SK-N-SH (cell line): ENCODE measurements around the gene PPM1E. TPM values are rescaled to one million over a fixed set of nuclear protein-coding genes. Genes with fewer than 3 reads are reported as not detected.

Experiments
- CTCF ChIA-PET: fragments of 300-600, 350-600 bp; formaldehyde crosslinking; extraction: SDS; loops from one replicate; lab custom pipeline; 2021; lab: Yijun Ruan, JAX
- POLR2A ChIA-PET: fragments of 350-600 bp; sonication (Branson Sonifier 250); formaldehyde crosslinking; extraction: SDS; loops from one replicate; lab custom pipeline; 2020; ENCODE audit warnings: antibody characterized with exemption, inconsistent platforms; lab: Yijun Ruan, JAX
- DNase-seq: peaks from one replicate; pipeline ENCODE4 v3.0.0; 2012
- H2AFZ ChIP-seq: fragments of 200-600 bp; sonication (generic); 2 replicates; pipeline ENCODE4 v1.8.1; 2016; ENCODE audit warnings: antibody characterized with exemption, mild to moderate bottlenecking, low read depth
- H3F3A ChIP-seq: fragments of 200-600 bp; sonication (generic); replicated peaks from 2 replicates; pipeline ENCODE3; 2016; ENCODE audit warnings: antibody characterized with exemption, mild to moderate bottlenecking; ENCODE audit not compliant: insufficient read depth
- H3K27ac ChIP-seq, 2 experiments: fragments of 200-500 bp in 1 of 2; fragments of 200-600 bp in 1 of 2; sonication (Bioruptor generic) in 1 of 2; sonication (generic), shearing (Covaris generic) in 1 of 2; 2 replicates each; pipeline versions ENCODE4 v1.5.1 to v1.6.1; 2014 to 2016; ENCODE audit warnings: low read depth in 2 of 2, inconsistent platforms in 1 of 2, low read length in 1 of 2, mild to moderate bottlenecking in 1 of 2, mixed read lengths in 1 of 2
- H3K27me3 ChIP-seq: fragments of 200-600 bp; sonication (generic), shearing (Covaris generic); 2 replicates; pipeline ENCODE4 v1.6.1; 2016; ENCODE audit warnings: mixed run types; ENCODE audit not compliant: insufficient read depth
- H3K36me3 ChIP-seq, 2 experiments: fragments of 200-500 bp in 1 of 2; fragments of 200-600 bp in 1 of 2; sonication (Bioruptor generic) in 1 of 2; sonication (generic) in 1 of 2; replicated peaks in 1 of 2; 2 replicates each; pipeline versions ENCODE3 to v1.5.1; 2014 to 2016; ENCODE audit warnings: low read length in 1 of 2, mild to moderate bottlenecking in 1 of 2; ENCODE audit not compliant: insufficient read depth in 2 of 2, control insufficient read depth in 1 of 2
- H3K4me1 ChIP-seq, 2 experiments: fragments of 200-500 bp in 1 of 2; fragments of 200-600 bp in 1 of 2; sonication (Bioruptor generic) in 1 of 2; sonication (generic), shearing (Covaris generic) in 1 of 2; 2 replicates each; pipeline versions ENCODE4 v1.5.1 to v1.6.1; 2014 to 2016; ENCODE audit warnings: low read depth in 1 of 2, low read length in 1 of 2, mixed run types in 1 of 2; ENCODE audit not compliant: insufficient read depth in 2 of 2, control insufficient read depth in 1 of 2
- H3K4me2 ChIP-seq: fragments of 200-600 bp; sonication (generic), shearing (Covaris generic); 2 replicates; pipeline ENCODE4 v1.6.1; 2017; ENCODE audit warnings: mixed run types
- H3K4me3 ChIP-seq, 2 experiments: fragments of 200-500 bp in 1 of 2; fragments of 200-600 bp in 1 of 2; sonication (Bioruptor generic) in 1 of 2; sonication (generic), shearing (Covaris generic) in 1 of 2; 2 replicates each; pipeline versions ENCODE4 v1.5.1 to v1.8.1; 2014 to 2016; ENCODE audit warnings: low read depth in 2 of 2, inconsistent platforms in 1 of 2, low read length in 1 of 2, mild to moderate bottlenecking in 1 of 2, mixed read lengths in 1 of 2, moderate library complexity in 1 of 2
- H3K79me2 ChIP-seq: fragments of 200-600 bp; sonication (generic); 2 replicates; pipeline ENCODE4 v1.8.1; 2017; ENCODE audit warnings: mild to moderate bottlenecking; ENCODE audit not compliant: insufficient read depth
- H3K9ac ChIP-seq: fragments of 200-600 bp; sonication (generic); 2 replicates; pipeline ENCODE4 v1.6.1; 2017; ENCODE audit warnings: mixed run types
- H3K9me2 ChIP-seq: fragments of 200-600 bp; sonication (generic); 2 replicates; pipeline ENCODE4 v1.6.1; 2017; ENCODE audit warnings: mixed run types
- H3K9me3 ChIP-seq: fragments of 200-600 bp; sonication (generic); 2 replicates; pipeline ENCODE4 v1.6.1; 2017; ENCODE audit warnings: mixed run types, mild to moderate bottlenecking, moderate library complexity
- H4K20me1 ChIP-seq: fragments of 200-600 bp; sonication (generic); 2 replicates; pipeline ENCODE4 v1.6.1; 2017; ENCODE audit warnings: mild to moderate bottlenecking, mixed run types; ENCODE audit not compliant: insufficient read depth
- CHD2 ChIP-seq: fragments of 150-350 bp; IDR thresholded peaks from 2 replicates; pipeline ENCODE4 v1.6.1; 2018; ENCODE audit warnings: low read length; ENCODE audit not compliant: partially characterized antibody
- FOSL2 ChIP-seq: IDR thresholded peaks from 2 replicates; pipeline ENCODE4 v1.4.0; 2012; ENCODE audit warnings: low read depth, mild to moderate bottlenecking, moderate library complexity, borderline replicate concordance
- GABPA ChIP-seq: IDR thresholded peaks from 2 replicates; pipeline ENCODE4 v1.4.0; 2012; ENCODE audit warnings: low read depth, mild to moderate bottlenecking
- GATA2 ChIP-seq: sonication (generic); formaldehyde crosslinking; IDR thresholded peaks from 2 replicates; pipeline ENCODE4 v1.5.0; 2020; ENCODE audit warnings: mild to moderate bottlenecking, missing genetic modification reagents
- JUND ChIP-seq: IDR thresholded peaks from 2 replicates; pipeline ENCODE4 v1.4.0; 2012
- MEF2A ChIP-seq: IDR thresholded peaks from 2 replicates; pipeline ENCODE4 v1.4.0; 2012; ENCODE audit warnings: low read depth, borderline replicate concordance
- MXI1 ChIP-seq: IDR thresholded peaks from 2 replicates; pipeline ENCODE4 v1.6.1; 2012; ENCODE audit warnings: mild to moderate bottlenecking, low read depth, low read length, improper control_type of control experiment
- POLR2AphosphoS5 ChIP-seq: IDR thresholded peaks from 2 replicates; pipeline ENCODE4 v1.6.1; 2012; ENCODE audit warnings: low read depth, low read length
- RXRA ChIP-seq: IDR thresholded peaks from 2 replicates; pipeline ENCODE4 v1.4.0; 2012; ENCODE audit warnings: low read depth, mild to moderate bottlenecking, borderline replicate concordance
- SIN3A ChIP-seq: IDR thresholded peaks from 2 replicates; pipeline ENCODE4 v1.6.1; 2012; ENCODE audit warnings: low read depth, mild to moderate bottlenecking, low read length, moderate library complexity, borderline replicate concordance
- SMC3 ChIP-seq: IDR thresholded peaks from 2 replicates; pipeline ENCODE4 v1.6.1; 2012; ENCODE audit warnings: low read depth, low read length, improper control_type of control experiment
- TEAD4 ChIP-seq: IDR thresholded peaks from 2 replicates; pipeline ENCODE4 v1.4.0; 2012; ENCODE audit warnings: mild to moderate bottlenecking, borderline replicate concordance; ENCODE audit not compliant: insufficient read depth
- WGBS: methylation state at CpG from one replicate; pipeline ENCODE4 v1.1.6; 2017; ENCODE audit warnings: low lambda C conversion rate; 5-methylcytosine and 5-hydroxymethylcytosine counted together
- polyA plus RNA-seq, 3 experiments: library from polyadenylated mRNA; depleted of rRNA; stranded (reverse); fragments of >200 nt; gene quantifications; 2 replicates each; pipeline ENCODE4 v1.2.3, GENCODE V29; 2012
- TF ChIP-seq, protein P1 (sequence below): IDR thresholded peaks from 2 replicates; pipeline ENCODE4 v1.4.0; 2012; ENCODE audit warnings: low read depth, borderline replicate concordance
- TF ChIP-seq, protein P2 (sequence below): IDR thresholded peaks from 2 replicates; pipeline ENCODE4 v1.4.0; 2012; ENCODE audit warnings: low read depth, borderline replicate concordance
- TF ChIP-seq, protein P3 (sequence below): IDR thresholded peaks from 2 replicates; pipeline ENCODE4 v1.4.0; 2012; ENCODE audit warnings: low read depth
- TF ChIP-seq, protein P4 (sequence below): IDR thresholded peaks from 2 replicates; pipeline ENCODE4; 2012
- TF ChIP-seq, protein P5 (sequence below): fragments of 150-350 bp; IDR thresholded peaks from 2 replicates; pipeline ENCODE4 v1.6.1; 2017; ENCODE audit warnings: antibody characterized with exemption, low read length, low read depth, borderline replicate concordance

PPM1E gene
- polyA plus RNA-seq, 1 of the 3 experiments (the other 2 are of a cell fraction), result 0.08 TPM

DNA sequence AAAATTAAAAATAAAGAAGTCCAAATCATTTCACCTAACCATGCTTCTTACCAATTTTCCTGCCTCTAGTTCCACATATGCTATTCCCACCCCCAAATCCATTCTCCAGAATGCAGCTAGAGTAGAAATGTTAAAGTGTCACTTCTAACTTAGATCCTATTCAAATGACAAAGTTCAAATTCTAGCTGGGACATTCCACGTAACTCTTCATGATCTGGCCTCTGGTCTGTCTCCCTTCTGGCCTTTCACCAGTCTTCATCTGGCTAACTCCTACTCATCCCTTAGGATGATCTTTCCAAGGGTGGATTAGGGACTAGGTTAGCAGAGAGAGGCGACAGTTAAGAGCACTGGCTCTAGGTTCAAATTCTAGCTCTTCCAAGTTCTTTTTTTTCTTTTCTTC is 253.1 kb downstream of the PPM1E start:
- Histone ChIP-seq H2AFZ (no peak overlapping the region), H3K79me2 (no peaks in the 10 kb centered on the region), H3K36me3 (peaks cover 18 to 37% of the 10 kb centered on the region in 2 experiments), H3F3A (peaks cover 26% of the 10 kb centered on the region), H3K4me1 (no peaks in the 10 kb centered on the region; a peak in 1 of 4 replicates), H4K20me1 (no peaks in the 10 kb centered on the region), H3K27me3 (no peaks in the 10 kb centered on the region), H3K9me3 (no peaks in the 10 kb centered on the region), H3K9ac (no peak overlapping the region), H3K9me2 (no peaks in the 10 kb centered on the region), H3K4me3 (no peak overlapping the region), H3K4me2 (no peak overlapping the region), H3K27ac (no peak overlapping the region)
- ChIA-PET CTCF (interaction anchor here (1.0 to 4.7 kb wide), 5 partner anchors 21 to 490 kb away, joined by 3 to 50 read pairs (median 5); no protein-coding TSS in a partner anchor), POLR2A (interaction anchor here (1.4 kb wide), 1 partner anchor 291 kb away, joined by 4 read pairs; no protein-coding TSS in a partner anchor)
- TF ChIP-seq GATA2 (CRISPR knock-in tag), result no peak
- TF ChIP-seq, protein P1, sequence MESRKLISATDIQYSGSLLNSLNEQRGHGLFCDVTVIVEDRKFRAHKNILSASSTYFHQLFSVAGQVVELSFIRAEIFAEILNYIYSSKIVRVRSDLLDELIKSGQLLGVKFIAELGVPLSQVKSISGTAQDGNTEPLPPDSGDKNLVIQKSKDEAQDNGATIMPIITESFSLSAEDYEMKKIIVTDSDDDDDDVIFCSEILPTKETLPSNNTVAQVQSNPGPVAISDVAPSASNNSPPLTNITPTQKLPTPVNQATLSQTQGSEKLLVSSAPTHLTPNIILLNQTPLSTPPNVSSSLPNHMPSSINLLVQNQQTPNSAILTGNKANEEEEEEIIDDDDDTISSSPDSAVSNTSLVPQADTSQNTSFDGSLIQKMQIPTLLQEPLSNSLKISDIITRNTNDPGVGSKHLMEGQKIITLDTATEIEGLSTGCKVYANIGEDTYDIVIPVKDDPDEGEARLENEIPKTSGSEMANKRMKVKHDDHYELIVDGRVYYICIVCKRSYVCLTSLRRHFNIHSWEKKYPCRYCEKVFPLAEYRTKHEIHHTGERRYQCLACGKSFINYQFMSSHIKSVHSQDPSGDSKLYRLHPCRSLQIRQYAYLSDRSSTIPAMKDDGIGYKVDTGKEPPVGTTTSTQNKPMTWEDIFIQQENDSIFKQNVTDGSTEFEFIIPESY, result no peak
- no peak for TF ChIP-seq SMC3
- TF ChIP-seq MXI1, result no peak
- TF ChIP-seq CHD2, result no peak
- no peak for TF ChIP-seq FOSL2
- no peak for TF ChIP-seq JUND
- TF ChIP-seq POLR2AphosphoS5, result no peak
- TF ChIP-seq, protein P2, sequence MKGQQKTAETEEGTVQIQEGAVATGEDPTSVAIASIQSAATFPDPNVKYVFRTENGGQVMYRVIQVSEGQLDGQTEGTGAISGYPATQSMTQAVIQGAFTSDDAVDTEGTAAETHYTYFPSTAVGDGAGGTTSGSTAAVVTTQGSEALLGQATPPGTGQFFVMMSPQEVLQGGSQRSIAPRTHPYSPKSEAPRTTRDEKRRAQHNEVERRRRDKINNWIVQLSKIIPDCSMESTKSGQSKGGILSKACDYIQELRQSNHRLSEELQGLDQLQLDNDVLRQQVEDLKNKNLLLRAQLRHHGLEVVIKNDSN, result no peak
- TF ChIP-seq SIN3A, result no peak
- TF ChIP-seq MEF2A, result no peak
- TF ChIP-seq TEAD4, result no peak
- TF ChIP-seq, protein P3, sequence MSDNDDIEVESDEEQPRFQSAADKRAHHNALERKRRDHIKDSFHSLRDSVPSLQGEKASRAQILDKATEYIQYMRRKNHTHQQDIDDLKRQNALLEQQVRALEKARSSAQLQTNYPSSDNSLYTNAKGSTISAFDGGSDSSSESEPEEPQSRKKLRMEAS, result no peak
- 98% methylated on average over 2 of the region's 2 CpGs for WGBS
- DNase-seq, result no peak

DNA sequence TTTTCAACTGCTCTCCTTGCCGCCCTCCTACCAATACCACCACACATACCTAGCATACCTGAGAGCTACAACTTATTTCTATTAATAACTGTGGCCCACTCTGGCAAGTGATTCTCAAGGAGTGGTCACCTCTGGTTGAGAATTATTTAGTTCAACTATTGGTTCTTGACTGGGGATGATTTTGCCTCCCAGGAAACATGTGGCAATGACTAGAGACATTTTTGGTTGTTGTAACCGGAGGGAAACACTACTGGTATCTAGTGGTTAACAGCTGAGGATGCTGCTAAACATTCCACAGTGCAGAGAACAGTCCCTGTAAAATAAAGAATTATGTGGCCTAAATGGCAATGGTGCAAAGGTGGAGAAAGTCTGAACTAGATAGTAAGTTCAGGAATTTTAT is 254.4 kb downstream of the PPM1E start:
- Histone ChIP-seq H3K79me2 (no peaks in the 10 kb centered on the region), H3K9me2 (no peaks in the 10 kb centered on the region), H3K9me3 (no peaks in the 10 kb centered on the region), H3K27me3 (no peaks in the 10 kb centered on the region), H3K4me1 (no peaks in the 10 kb centered on the region), H3K9ac (no peak overlapping the region), H3K36me3 (peaks cover 24 to 47% of the 10 kb centered on the region in 2 experiments), H2AFZ (no peak overlapping the region), H3F3A (peaks cover 21% of the 10 kb centered on the region), H3K4me2 (no peak overlapping the region), H3K4me3 (no peak overlapping the region), H4K20me1 (no peaks in the 10 kb centered on the region), H3K27ac (no peak overlapping the region)
- DNase-seq, result no peak
- POLR2A ChIA-PET, result no interaction called here
- WGBS, result 96% methylated on average over 2 of the region's 2 CpGs
- CTCF ChIA-PET, result interaction anchor here (0.8 to 4.7 kb wide), 8 partner anchors 13 to 491 kb away, joined by 3 to 50 read pairs (median 4); no protein-coding TSS in a partner anchor
- TF ChIP-seq, protein P4, sequence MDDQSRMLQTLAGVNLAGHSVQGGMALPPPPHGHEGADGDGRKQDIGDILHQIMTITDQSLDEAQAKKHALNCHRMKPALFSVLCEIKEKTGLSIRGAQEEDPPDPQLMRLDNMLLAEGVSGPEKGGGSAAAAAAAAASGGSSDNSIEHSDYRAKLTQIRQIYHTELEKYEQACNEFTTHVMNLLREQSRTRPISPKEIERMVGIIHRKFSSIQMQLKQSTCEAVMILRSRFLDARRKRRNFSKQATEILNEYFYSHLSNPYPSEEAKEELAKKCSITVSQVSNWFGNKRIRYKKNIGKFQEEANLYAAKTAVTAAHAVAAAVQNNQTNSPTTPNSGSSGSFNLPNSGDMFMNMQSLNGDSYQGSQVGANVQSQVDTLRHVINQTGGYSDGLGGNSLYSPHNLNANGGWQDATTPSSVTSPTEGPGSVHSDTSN, result no peak
- TF ChIP-seq, protein P5, sequence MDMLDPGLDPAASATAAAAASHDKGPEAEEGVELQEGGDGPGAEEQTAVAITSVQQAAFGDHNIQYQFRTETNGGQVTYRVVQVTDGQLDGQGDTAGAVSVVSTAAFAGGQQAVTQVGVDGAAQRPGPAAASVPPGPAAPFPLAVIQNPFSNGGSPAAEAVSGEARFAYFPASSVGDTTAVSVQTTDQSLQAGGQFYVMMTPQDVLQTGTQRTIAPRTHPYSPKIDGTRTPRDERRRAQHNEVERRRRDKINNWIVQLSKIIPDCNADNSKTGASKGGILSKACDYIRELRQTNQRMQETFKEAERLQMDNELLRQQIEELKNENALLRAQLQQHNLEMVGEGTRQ, result no peak
- TF ChIP-seq SIN3A, result no peak
- TF ChIP-seq, protein P1, result no peak
- TF ChIP-seq RXRA, result no peak
- no peak for TF ChIP-seq POLR2AphosphoS5
- TF ChIP-seq GABPA, result no peak
- no peak for TF ChIP-seq FOSL2
